IMR-90 (cell line): Measurements from ENCODE around the gene TMTC1. TPM values are rescaled to one million over a fixed set of nuclear protein-coding genes. Genes with fewer than 3 reads are reported as not detected.
A peak's percentile ranks its signal among the peaks of the same experiment; 100 is the strongest.

Experiments used
- ATAC-seq: fragments of 200-7000 bp; cut with Tn5 transposase; 2 replicates; pipeline ENCODE4 v1.9.1; 2020; ENCODE audit warnings: low read depth, mild to moderate bottlenecking, moderate library complexity
- BruUV-seq: library from RNA; stranded (reverse); fragments of 400-500 nt; replicated peaks from 2 replicates; lab custom pipeline; 2021; lab: Mats Ljungman, UMichigan
- CTCF ChIA-PET: fragments of 300-600 bp; formaldehyde crosslinking; extraction: SDS; loops from one replicate; lab custom pipeline; 2021; ENCODE audit warnings: antibody characterized with exemption; lab: Yijun Ruan, JAX
- POLR2A ChIA-PET: fragments of 300-600 bp; sonication (Branson Sonifier 250); formaldehyde crosslinking; loops from one replicate; lab custom pipeline; 2022; ENCODE audit warnings: antibody characterized with exemption; ENCODE audit not compliant: unreplicated experiment; lab: Charles Lee
- DNase-seq: peaks from one replicate; pipeline ENCODE4 v3.0.0; 2013
- H2AFZ ChIP-seq: replicated peaks from 2 replicates; pipeline ENCODE3; 2013; ENCODE audit warnings: low read length, mild to moderate bottlenecking; ENCODE audit not compliant: poor library complexity
- H2AK5ac ChIP-seq: 2 replicates; pipeline ENCODE4 v1.6.1; 2013; ENCODE audit warnings: low read depth, low read length, inconsistent platforms
- H2AK9ac ChIP-seq: replicated peaks from 2 replicates; pipeline ENCODE3; 2013; ENCODE audit warnings: mild to moderate bottlenecking, low read depth, low read length, moderate library complexity; ENCODE audit not compliant: poor library complexity
- H2BK120ac ChIP-seq: 2 replicates; pipeline ENCODE4 v1.6.1; 2013; ENCODE audit warnings: low read depth, low read length, inconsistent platforms
- H2BK15ac ChIP-seq: 3 replicates; pipeline ENCODE4 v1.6.1; 2013; ENCODE audit warnings: low read depth, low read length, inconsistent platforms
- H2BK20ac ChIP-seq: 2 replicates; pipeline ENCODE4 v1.6.1; 2013; ENCODE audit warnings: low read depth, mild to moderate bottlenecking, inconsistent platforms, low read length, moderate library complexity
- H2BK5ac ChIP-seq: 2 replicates; pipeline ENCODE4 v1.6.1; 2013; ENCODE audit warnings: mild to moderate bottlenecking, low read depth, low read length, inconsistent platforms; ENCODE audit not compliant: poor library complexity, severe bottlenecking
- H3K14ac ChIP-seq: replicated peaks from 2 replicates; pipeline ENCODE4 v1.6.1; 2013; ENCODE audit warnings: low read depth, low read length, inconsistent platforms
- H3K18ac ChIP-seq: 2 replicates; pipeline ENCODE4 v1.6.1; 2013; ENCODE audit warnings: low read depth, low read length, control low read depth
- H3K23ac ChIP-seq: 2 replicates; pipeline ENCODE4 v1.6.1; 2013; ENCODE audit warnings: low read depth, low read length, inconsistent platforms
- H3K27ac ChIP-seq: 2 replicates; pipeline ENCODE4 v1.5.1; 2013; ENCODE audit warnings: mild to moderate bottlenecking, control low read depth, low read length; ENCODE audit not compliant: insufficient read depth
- H3K27me3 ChIP-seq: 2 replicates; pipeline ENCODE4 v1.6.1; 2013; ENCODE audit warnings: low read length; ENCODE audit not compliant: control insufficient read depth, insufficient read depth
- H3K36me3 ChIP-seq: 2 replicates; pipeline ENCODE4 v1.6.1; 2013; ENCODE audit warnings: low read length, mixed read lengths; ENCODE audit not compliant: control insufficient read depth, insufficient read depth
- H3K4ac ChIP-seq: 2 replicates; pipeline ENCODE4 v1.6.1; 2013; ENCODE audit warnings: low read depth, low read length, inconsistent platforms
- H3K4me1 ChIP-seq: 2 replicates; pipeline ENCODE4 v1.6.1; 2013; ENCODE audit warnings: low read length, mixed read lengths; ENCODE audit not compliant: control insufficient read depth, insufficient read depth
- H3K4me2 ChIP-seq: 2 replicates; pipeline ENCODE4 v1.6.1; 2013; ENCODE audit warnings: low read depth, mild to moderate bottlenecking, control low read depth, low read length, moderate library complexity
- H3K4me3 ChIP-seq: 2 replicates; pipeline ENCODE4 v1.5.1; 2013; ENCODE audit warnings: low read depth, mild to moderate bottlenecking, control low read depth, low read length, moderate library complexity; ENCODE audit not compliant: insufficient read depth
- H3K56ac ChIP-seq: 2 replicates; pipeline ENCODE4 v1.6.1; 2013; ENCODE audit warnings: low read length, inconsistent platforms; ENCODE audit not compliant: insufficient read depth; ENCODE audit errors: extremely low read depth
- H3K79me1 ChIP-seq, 2 experiments: 2 replicates each; pipeline ENCODE4 v1.6.1; 2013; ENCODE audit warnings: low read length in 2 of 2, inconsistent platforms in 1 of 2, low read depth in 1 of 2
- H3K9ac ChIP-seq: 2 replicates; pipeline ENCODE4 v1.6.1; 2013; ENCODE audit warnings: low read depth, low read length, control low read depth
- H3K9me1 ChIP-seq: 2 replicates; pipeline ENCODE4 v1.6.1; 2013; ENCODE audit warnings: low read length, inconsistent platforms; ENCODE audit not compliant: insufficient read depth
- H3K9me3 ChIP-seq: 2 replicates; pipeline ENCODE4 v1.6.1; 2013; ENCODE audit warnings: low read length; ENCODE audit not compliant: control insufficient read depth, insufficient read depth
- H4K20me1 ChIP-seq: 2 replicates; pipeline ENCODE4 v1.6.1; 2013; ENCODE audit warnings: low read length, inconsistent platforms; ENCODE audit not compliant: insufficient read depth
- H4K5ac ChIP-seq: 2 replicates; pipeline ENCODE4 v1.6.1; 2013; ENCODE audit warnings: mild to moderate bottlenecking, low read depth, low read length, control low read depth
- H4K8ac ChIP-seq, 2 experiments: 2 replicates each; pipeline ENCODE4 v1.6.1; 2013; ENCODE audit warnings: low read depth in 2 of 2, low read length in 2 of 2, control low read depth in 1 of 2, inconsistent platforms in 1 of 2
- H4K91ac ChIP-seq: 2 replicates; pipeline ENCODE4 v1.6.1; 2013; ENCODE audit warnings: low read depth, low read length, inconsistent platforms; ENCODE audit not compliant: insufficient read depth
- BHLHE40 ChIP-seq: fragments of 150-350 bp; IDR thresholded peaks from 2 replicates; pipeline ENCODE4 v1.6.1; 2016; ENCODE audit warnings: mild to moderate bottlenecking, low read depth, low read length
- CEBPB ChIP-seq: IDR thresholded peaks from 2 replicates; pipeline ENCODE4 v1.6.1; 2012; ENCODE audit warnings: low read depth, low read length, improper control_type of control experiment
- CHD1 ChIP-seq: IDR thresholded peaks from 2 replicates; pipeline ENCODE4 v1.6.1; 2012; ENCODE audit warnings: low read depth, low read length, improper control_type of control experiment
- ELK1 ChIP-seq: fragments of 150-350 bp; IDR thresholded peaks from 2 replicates; pipeline ENCODE4 v1.6.1; 2016; ENCODE audit warnings: low read depth, mild to moderate bottlenecking, low read length, moderate library complexity, borderline replicate concordance
- FOS ChIP-seq: fragments of 150-350 bp; IDR thresholded peaks from 2 replicates; pipeline ENCODE4 v1.6.1; 2016; ENCODE audit warnings: low read depth, low read length
- MAZ ChIP-seq: IDR thresholded peaks from 2 replicates; pipeline ENCODE4 v1.6.1; 2012; ENCODE audit warnings: low read depth, mild to moderate bottlenecking, low read length, improper control_type of control experiment, moderate library complexity, borderline replicate concordance
- MXI1 ChIP-seq: IDR thresholded peaks from 2 replicates; pipeline ENCODE4 v1.6.1; 2012; ENCODE audit warnings: low read depth, mild to moderate bottlenecking, low read length, moderate library complexity, borderline replicate concordance
- NFE2L2 ChIP-seq: fragments of 150-350 bp; IDR thresholded peaks from 2 replicates; pipeline ENCODE4 v1.6.1; 2016; ENCODE audit warnings: low read depth, mild to moderate bottlenecking, low read length
- RAD21 ChIP-seq: IDR thresholded peaks from 2 replicates; pipeline ENCODE4 v1.6.1; 2012; ENCODE audit warnings: low read length, improper control_type of control experiment
- RCOR1 ChIP-seq: IDR thresholded peaks from 2 replicates; pipeline ENCODE4 v1.6.1; 2012; ENCODE audit warnings: mild to moderate bottlenecking, low read length, improper control_type of control experiment; ENCODE audit not compliant: insufficient replicate concordance
- RFX5 ChIP-seq: IDR thresholded peaks from 2 replicates; pipeline ENCODE4 v1.8.0; 2012; ENCODE audit warnings: low read depth, mild to moderate bottlenecking, low read length, moderate library complexity
- SMC3 ChIP-seq: fragments of 150-350 bp; IDR thresholded peaks from 2 replicates; pipeline ENCODE4 v1.6.1; 2016; ENCODE audit warnings: low read depth, mild to moderate bottlenecking, antibody characterized with exemption, low read length, moderate library complexity
- WGBS, 2 experiments: methylation state at CpG; one replicate each; pipeline versions ENCODE4 v1.1.5 to v1.1.7; 2013; ENCODE audit warnings: missing lambda C conversion rate in 2 of 2; ENCODE audit not compliant: insufficient read length in 1 of 2; ENCODE audit errors: extremely low coverage in 2 of 2; 5-methylcytosine and 5-hydroxymethylcytosine counted together
- dilution Hi-C: fragments of 300-500 bp; cut with HindIII; formaldehyde crosslinking; loops from one replicate; pipeline ENCODE4 v1.14.3; 2018; ENCODE audit warnings: low sequenced_read_pairs; ENCODE audit not compliant: unreplicated experiment
- in situ Hi-C: fragments of 300-500 bp; cut with MboI; formaldehyde crosslinking; loops from 3 replicates; pipeline ENCODE4 v1.14.3; 2019; ENCODE audit warnings: low sequenced_read_pairs, inconsistent platforms, mixed read lengths
- intact Hi-C: fragments of 100-400 bp; cut with micrococcal nuclease; formaldehyde crosslinking; loops from 2 replicates; pipeline ENCODE4 v1.10.0; 2022
- polyA plus RNA-seq, 3 experiments: library from polyadenylated mRNA; depleted of rRNA; stranded (reverse); fragments of >200 nt; gene quantifications; 2 replicates each; pipeline ENCODE4 v1.2.3, GENCODE V29; 2012; ENCODE audit warnings: low replicate concordance in 1 of 3
- total RNA-seq: library from RNA; depleted of rRNA; stranded (reverse); fragments of >200 nt; gene quantifications from 2 replicates; pipeline ENCODE4 v1.2.3, GENCODE V29; 2012
- TF ChIP-seq, protein P1 (sequence below): conservative IDR thresholded peaks from 2 replicates; pipeline ENCODE4 v1.5.1; 2012; ENCODE audit warnings: mild to moderate bottlenecking, low read depth, low read length, improper control_type of control experiment
- TF ChIP-seq, protein P2 (sequence below): fragments of 150-350 bp; IDR thresholded peaks from 2 replicates; pipeline ENCODE4 v1.6.1; 2017; ENCODE audit warnings: mild to moderate bottlenecking, antibody characterized with exemption, low read length, low read depth

The TMTC1 gene
- total and polyA plus RNA-seq, 2 of the 4 experiments (the other 2 are of a cell fraction) = 12.5 to 36.4 TPM

DNA sequence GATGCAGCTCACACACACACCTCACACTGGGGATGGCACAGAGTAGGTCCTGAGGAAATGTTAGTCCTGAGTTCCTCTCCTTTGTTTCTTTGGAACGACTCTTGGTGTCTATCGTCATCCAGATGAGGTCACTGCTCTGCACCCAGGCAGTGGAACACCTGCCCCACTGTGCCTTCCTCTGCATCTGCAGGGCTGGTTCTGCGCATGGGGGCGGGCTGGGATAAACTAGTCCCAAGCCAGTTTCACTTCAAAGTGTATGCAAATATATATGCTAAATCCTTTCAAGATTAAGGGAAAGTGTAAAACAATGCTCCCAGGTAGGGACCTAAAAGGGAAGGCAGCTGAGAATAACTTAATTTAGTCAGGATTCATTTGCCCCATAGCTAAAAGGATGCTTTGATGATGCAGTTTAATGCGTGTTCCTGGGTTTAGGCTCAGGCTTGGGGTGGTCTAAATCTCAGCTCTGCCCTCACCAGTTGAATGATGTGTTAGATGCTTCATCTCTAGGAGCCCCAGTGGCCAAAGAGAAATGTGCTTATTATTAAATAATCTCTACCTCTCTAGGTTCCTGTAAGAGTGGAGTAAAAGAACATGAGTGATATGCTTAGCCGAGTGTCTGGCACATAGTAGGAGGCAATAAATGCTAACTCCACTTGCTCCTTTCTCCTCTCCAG, 239.2 kb downstream of the TMTC1 start:
- ATAC-seq = no peak
- peaks cover 0 to 31% of the 10 kb centered on the region in 2 experiments; a peak in 2 of 4 replicates for H3K79me1 ChIP-seq
- BruUV-seq = no TSS peak
- TF ChIP-seq RFX5 (no peak), SMC3 (no peak), ELK1 (no peak), RCOR1 (no peak), RAD21 (no peak), CHD1 (no peak), CEBPB (no peak), FOS (no peak), BHLHE40 (no peak), MXI1 (no peak), NFE2L2 (no peak), MAZ (no peak)
- TF ChIP-seq, protein P1, sequence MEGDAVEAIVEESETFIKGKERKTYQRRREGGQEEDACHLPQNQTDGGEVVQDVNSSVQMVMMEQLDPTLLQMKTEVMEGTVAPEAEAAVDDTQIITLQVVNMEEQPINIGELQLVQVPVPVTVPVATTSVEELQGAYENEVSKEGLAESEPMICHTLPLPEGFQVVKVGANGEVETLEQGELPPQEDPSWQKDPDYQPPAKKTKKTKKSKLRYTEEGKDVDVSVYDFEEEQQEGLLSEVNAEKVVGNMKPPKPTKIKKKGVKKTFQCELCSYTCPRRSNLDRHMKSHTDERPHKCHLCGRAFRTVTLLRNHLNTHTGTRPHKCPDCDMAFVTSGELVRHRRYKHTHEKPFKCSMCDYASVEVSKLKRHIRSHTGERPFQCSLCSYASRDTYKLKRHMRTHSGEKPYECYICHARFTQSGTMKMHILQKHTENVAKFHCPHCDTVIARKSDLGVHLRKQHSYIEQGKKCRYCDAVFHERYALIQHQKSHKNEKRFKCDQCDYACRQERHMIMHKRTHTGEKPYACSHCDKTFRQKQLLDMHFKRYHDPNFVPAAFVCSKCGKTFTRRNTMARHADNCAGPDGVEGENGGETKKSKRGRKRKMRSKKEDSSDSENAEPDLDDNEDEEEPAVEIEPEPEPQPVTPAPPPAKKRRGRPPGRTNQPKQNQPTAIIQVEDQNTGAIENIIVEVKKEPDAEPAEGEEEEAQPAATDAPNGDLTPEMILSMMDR = no peak
- TF ChIP-seq, protein P2, sequence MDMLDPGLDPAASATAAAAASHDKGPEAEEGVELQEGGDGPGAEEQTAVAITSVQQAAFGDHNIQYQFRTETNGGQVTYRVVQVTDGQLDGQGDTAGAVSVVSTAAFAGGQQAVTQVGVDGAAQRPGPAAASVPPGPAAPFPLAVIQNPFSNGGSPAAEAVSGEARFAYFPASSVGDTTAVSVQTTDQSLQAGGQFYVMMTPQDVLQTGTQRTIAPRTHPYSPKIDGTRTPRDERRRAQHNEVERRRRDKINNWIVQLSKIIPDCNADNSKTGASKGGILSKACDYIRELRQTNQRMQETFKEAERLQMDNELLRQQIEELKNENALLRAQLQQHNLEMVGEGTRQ = no peak

More for the DNA sequence above, 239.2 kb downstream of the TMTC1 start:
- H3K4me3 ChIP-seq = no peak overlapping the region
- H3K27ac ChIP-seq = no peak overlapping the region
- no peak overlapping the region for H2AFZ ChIP-seq
- H2AK5ac ChIP-seq = peak overlapping the region; percentile 47
- no peaks in the 10 kb centered on the region for H4K20me1 ChIP-seq
- H2BK20ac ChIP-seq = peak overlapping the region; percentile 80
- H3K14ac ChIP-seq = peak overlapping the region; percentile 2; the same call in 1 of the 2 replicates
- no peaks in the 10 kb centered on the region for H3K9me3 ChIP-seq
- H3K4me1 ChIP-seq = peaks cover 16% of the 10 kb centered on the region
- H2AK9ac ChIP-seq = no peak overlapping the region
- H2BK15ac ChIP-seq = peak overlapping the region; percentile 34; the same call in 2 of the 3 replicates
- no peak overlapping the region for H3K56ac ChIP-seq
- peak overlapping the region; percentile 38; the same call in 1 of the 2 replicates for H3K23ac ChIP-seq
- peak overlapping the region; percentile 48 to 59; a peak in 2 of 4 replicates for H4K8ac ChIP-seq
- no peaks in the 10 kb centered on the region for H3K27me3 ChIP-seq
- in situ Hi-C loops = loop anchor here (10.0 kb wide), 1 partner anchor 240 kb away; the partner anchor contains the start of gene TMTC1
- dilution Hi-C loops = no loop called here
- peak overlapping the region; percentile 99 for H3K4ac ChIP-seq
- peak overlapping the region; percentile 64 for H4K5ac ChIP-seq
- peaks cover 16% of the 10 kb centered on the region for H3K9me1 ChIP-seq
- CTCF ChIA-PET = interaction anchor here (0.6 to 2.2 kb wide), 4 partner anchors 9 to 413 kb away, joined by 3 to 12 read pairs (median 4); no protein-coding TSS in a partner anchor
- H3K18ac ChIP-seq = peak overlapping the region; percentile 82
- H4K91ac ChIP-seq = peak overlapping the region; percentile 64
- H2BK5ac ChIP-seq = no peak overlapping the region
- no peaks in the 10 kb centered on the region for H3K36me3 ChIP-seq
- no peak overlapping the region for H3K4me2 ChIP-seq
- H3K9ac ChIP-seq = no peak overlapping the region
- POLR2A ChIA-PET = interaction anchor here (0.6 to 0.7 kb wide), 2 partner anchors 171 to 744 kb away, joined by 3 to 4 read pairs; no protein-coding TSS in a partner anchor
- no peak for DNase-seq
- 100% methylated on average over 1 of the region's 6 CpGs; no CpG with 5 or more reads in 1 of the 2 experiments for whole genome bisulfite sequencing, 2 experiments
- intact Hi-C loops = no loop called here
- peak overlapping the region; percentile 87 for H2BK120ac ChIP-seq
